GM21367 (cell line): ENCODE measurements around the gene SREBF2.
A peak's percentile ranks its signal among the peaks of the same experiment; 100 is the strongest.
"Not testable (repeated sequence)": the region's sequence is repeated elsewhere in the genome, so short reads cannot be mapped to it uniquely, and the experiment has no call there.

Experiments used
- ATAC-seq: cut with Tn5 transposase; IDR thresholded peaks from one replicate; pipeline ENCODE4 v1.9.1; 2021; ENCODE audit not compliant: unreplicated experiment

The SREBF2 gene

GRCh38 chr22:41820447-41820846 lies 12.5 kb upstream of the SREBF2 start:
- no peak for ATAC-seq

- no peak for ATAC-seq
Observed at GRCh38 chr22:41821471-41822316, 11.2 kb upstream of the SREBF2 start.

- ATAC-seq = no peak
Observed at GRCh38 chr22:41822317-41823057, 10.4 kb upstream of the SREBF2 start.

- no peak for ATAC-seq
Observed at GRCh38 chr22:41823797-41824196, 9.1 kb upstream of the SREBF2 start.

GRCh38 chr22:41825376-41825775 lies 7.5 kb upstream of the SREBF2 start:
- ATAC-seq = no peak

- no peak for ATAC-seq
Observed at GRCh38 chr22:41826021-41826420, 6.9 kb upstream of the SREBF2 start.

GRCh38 chr22:41826430-41827383 lies 6.2 kb upstream of the SREBF2 start:
- no peak for ATAC-seq

GRCh38 chr22:41827671-41828070 lies 5.2 kb upstream of the SREBF2 start:
- ATAC-seq = no peak

GRCh38 chr22:41828516-41828915 lies 4.4 kb upstream of the SREBF2 start:
- ATAC-seq = no peak

GRCh38 chr22:41830174-41830573 lies 2.7 kb upstream of the SREBF2 start:
- no peak for ATAC-seq

- ATAC-seq = no peak
Observed at GRCh38 chr22:41831383-41831782, 1.5 kb upstream of the SREBF2 start.

GRCh38 chr22:41831828-41832552 lies 915 bp upstream of the SREBF2 start:
- ATAC-seq = no peak

- peak; percentile 13 for ATAC-seq
Observed at GRCh38 chr22:41833369-41834004, 582 bp downstream of the SREBF2 start.

- no peak for ATAC-seq
Observed at GRCh38 chr22:41834005-41834944, 1.4 kb downstream of the SREBF2 start.

- not testable (repeated sequence) for ATAC-seq
Observed at GRCh38 chr22:41835462-41835861, 2.6 kb downstream of the SREBF2 start.

GRCh38 chr22:41836551-41836950 lies 3.6 kb downstream of the SREBF2 start:
- no peak for ATAC-seq

GRCh38 chr22:41838842-41839618 lies 6.1 kb downstream of the SREBF2 start:
- ATAC-seq = no peak

- ATAC-seq = no peak
Observed at GRCh38 chr22:41840216-41840615, 7.3 kb downstream of the SREBF2 start.
